ENCODE data around the gene CCDC66.
A peak's percentile ranks its signal among the peaks of the same experiment; 100 is the strongest.
"Not testable (repeated sequence)": the region's sequence is repeated elsewhere in the genome, so short reads cannot be mapped to it uniquely, and the experiment has no call there.

The CCDC66 gene

GRCh38 chr3:56556908-56557830, at the start of gene CCDC66:
TSS of gene CCDC66 (plus strand) at chr3:56557175. CDS start at chr3:56557243, 68 bp downstream.
- peak; percentile 99 for DNase-seq (ENCODE audit: low spot score)

- DNase-seq (ENCODE audit: low spot score): no peak
These were observed 37.3 kb upstream of the CCDC66 start for GRCh38 chr3:56519641-56520040.

GRCh38 chr3:56522374-56522773, 34.6 kb upstream of the CCDC66 start:
- no peak for DNase-seq (ENCODE audit: low spot score)

- DNase-seq (ENCODE audit: low spot score): no peak
These were observed 31.7 kb upstream of the CCDC66 start for GRCh38 chr3:56525291-56525690.

- no peak for DNase-seq (ENCODE audit: low spot score)
These were observed 20.2 kb upstream of the CCDC66 start for GRCh38 chr3:56536735-56537134.

- no peak for DNase-seq (ENCODE audit: low spot score)
These were observed 9.5 kb upstream of the CCDC66 start for GRCh38 chr3:56547486-56547885.

- DNase-seq (ENCODE audit: low spot score): no peak
These were observed 826 bp downstream of the CCDC66 start for GRCh38 chr3:56557831-56558170.

- no peak for DNase-seq (ENCODE audit: low spot score)
These were observed 16.5 kb downstream of the CCDC66 start for GRCh38 chr3:56573501-56573900.

- DNase-seq (ENCODE audit: low spot score): not testable (repeated sequence)
These were observed 25.0 kb downstream of the CCDC66 start for GRCh38 chr3:56581941-56582340.

- not testable (repeated sequence) for DNase-seq (ENCODE audit: low spot score)
These were observed 27.3 kb downstream of the CCDC66 start for GRCh38 chr3:56584275-56584674.

GRCh38 chr3:56590814-56591213, 33.8 kb downstream of the CCDC66 start:
- DNase-seq (ENCODE audit: low spot score): no peak

- DNase-seq (ENCODE audit: low spot score): no peak
These were observed 34.3 kb downstream of the CCDC66 start for GRCh38 chr3:56591262-56591661.

- no peak for DNase-seq (ENCODE audit: low spot score)
These were observed 36.6 kb downstream of the CCDC66 start for GRCh38 chr3:56593455-56594158.

- DNase-seq (ENCODE audit: low spot score): no peak
These were observed 39.2 kb downstream of the CCDC66 start for GRCh38 chr3:56595975-56596840.

- DNase-seq (ENCODE audit: low spot score): not testable (repeated sequence)
These were observed 51.5 kb downstream of the CCDC66 start for GRCh38 chr3:56608479-56608878.

- no peak for DNase-seq (ENCODE audit: low spot score)
These were observed 53.8 kb downstream of the CCDC66 start for GRCh38 chr3:56610669-56611335.

GRCh38 chr3:56611364-56611763, 54.4 kb downstream of the CCDC66 start:
- no peak for DNase-seq (ENCODE audit: low spot score)

- no peak for DNase-seq (ENCODE audit: low spot score)
These were observed 55.2 kb downstream of the CCDC66 start for GRCh38 chr3:56612146-56612545.

GRCh38 chr3:56613016-56613415, 56.0 kb downstream of the CCDC66 start:
- no peak for DNase-seq (ENCODE audit: low spot score)

- no peak for DNase-seq (ENCODE audit: low spot score)
These were observed 59.6 kb downstream of the CCDC66 start for GRCh38 chr3:56616478-56617006.

GRCh38 chr3:56620371-56620770, 63.4 kb downstream of the CCDC66 start:
- no peak for DNase-seq (ENCODE audit: low spot score)
